ENCODE data around the gene SLC44A1. TPM values are rescaled to one million over a fixed set of nuclear protein-coding genes. Genes with fewer than 3 reads are reported as not detected.

Gene SLC44A1
- total RNA-seq, 4 donors from 2014 or later = 25.7 to 37.8 (median 28.3) TPM

DNA sequence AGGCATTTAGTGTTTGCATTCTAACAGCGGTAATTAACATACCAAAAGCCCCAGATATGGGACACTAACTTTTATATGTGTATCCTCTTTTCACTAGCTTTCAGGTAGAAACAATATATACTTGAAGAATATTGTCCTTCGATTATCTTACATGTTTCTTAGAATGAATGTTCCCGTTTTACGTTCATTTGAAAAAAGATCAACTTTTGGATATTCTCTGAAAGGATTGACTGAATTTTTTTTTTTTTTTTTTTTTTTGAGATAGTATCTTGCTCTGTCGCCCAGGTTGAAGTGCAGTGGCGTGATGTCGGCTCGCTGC, 171.2 kb downstream of the SLC44A1 start:
- Histone ChIP-seq H3K4me1 (peaks cover 3 to 9% (median 6%) of the 10 kb centered on the region in 4 donors), H3K9me3 (peaks cover 0 to 12% (median 12%) of the 10 kb centered on the region in 4 donors), H3K27me3 (no peaks in the 10 kb centered on the region), H3K36me3 (no peaks in the 10 kb centered on the region), H3K4me3 (no peak overlapping the region), H3K27ac (replicated peaks in 1 of 4) (no peak overlapping the region)
- 78% methylated on average over 8 of the region's 8 CpGs for WGBS
- no peak for DNase-seq (ENCODE audit: extremely low spot score)
- TF ChIP-seq POLR2AphosphoS5 (IDR thresholded peaks at IDR 0.05) (no peak), CTCF (IDR thresholded peaks at IDR 0.05) (no peak), POLR2A (IDR thresholded peaks at IDR 0.05; ENCODE audit: low read depth) (no peak), EP300 (IDR thresholded peaks at IDR 0.05) (no peak)
- intact Hi-C loops (cut with DNase I) = loop anchor here (2.0 to 5.0 kb wide), 3 partner anchors 257 to 553 kb away; no protein-coding TSS in a partner anchor

- H3K4me1 ChIP-seq = peaks cover 3 to 9% (median 6%) of the 10 kb centered on the region in 4 donors
- TF ChIP-seq CTCF (IDR thresholded peaks at IDR 0.05) (no peak), POLR2AphosphoS5 (IDR thresholded peaks at IDR 0.05) (no peak), POLR2A (IDR thresholded peaks at IDR 0.05; ENCODE audit: low read depth) (no peak), EP300 (IDR thresholded peaks at IDR 0.05) (no peak)
- 100% methylated on average over 1 of the region's 1 CpG for WGBS
These were observed 172.4 kb downstream of the SLC44A1 start for GRCh38 chr9:105416840-105417239.

DNA sequence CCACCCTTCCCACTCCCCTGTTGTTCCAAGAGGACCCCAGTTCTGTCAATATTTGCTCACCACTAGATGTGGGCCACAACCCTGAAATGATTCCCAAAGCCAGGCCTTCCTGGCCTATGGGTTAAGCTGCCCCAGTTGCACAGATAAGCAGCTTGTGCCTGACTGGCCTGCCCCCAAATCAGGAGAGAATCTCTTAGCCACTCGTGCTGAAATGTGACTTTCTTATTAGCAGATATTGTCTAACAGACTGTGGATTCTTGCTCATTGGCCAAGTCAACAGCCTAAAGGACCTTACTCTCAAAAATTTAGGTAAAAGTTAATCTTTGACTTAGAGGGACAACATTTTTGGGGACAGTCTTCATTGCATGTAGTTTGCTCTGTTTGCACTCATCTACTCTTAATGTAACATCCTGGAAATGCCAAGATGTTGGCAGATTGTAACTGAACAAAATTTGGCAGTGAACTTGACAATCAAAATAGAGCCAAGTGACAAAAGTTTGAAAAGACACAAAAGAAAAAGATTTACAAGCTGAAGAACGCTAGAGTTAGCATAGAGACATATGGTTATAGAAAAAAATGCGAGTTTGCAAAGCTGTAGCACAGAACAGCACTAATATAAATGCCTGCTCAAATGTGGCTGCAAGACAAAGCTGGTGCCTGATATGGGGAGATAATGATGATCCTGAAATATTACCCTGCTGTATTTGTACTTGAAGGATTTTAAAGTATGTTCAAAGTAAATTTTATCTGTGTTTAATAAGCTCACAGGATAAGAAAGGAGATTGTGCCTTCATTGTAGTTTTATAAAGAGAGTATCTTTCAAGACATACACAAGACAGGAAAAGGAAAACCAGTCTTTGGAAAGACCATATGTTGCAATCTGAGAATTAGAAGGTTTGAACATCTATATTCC, 174.4 kb downstream of the SLC44A1 start:
- WGBS = 46% methylated on average over 3 of the region's 3 CpGs
- Histone ChIP-seq H3K27ac (replicated peaks in 1 of 4) (no peak overlapping the region), H3K4me1 (peaks cover 3 to 7% (median 5%) of the 10 kb centered on the region in 4 donors), H3K36me3 (no peaks in the 10 kb centered on the region), H3K9me3 (no peaks in the 10 kb centered on the region), H3K4me3 (no peak overlapping the region), H3K27me3 (no peaks in the 10 kb centered on the region)
- TF ChIP-seq POLR2AphosphoS5 (IDR thresholded peaks at IDR 0.05) (no peak), EP300 (IDR thresholded peaks at IDR 0.05) (no peak), POLR2A (IDR thresholded peaks at IDR 0.05; ENCODE audit: low read depth) (no peak), CTCF (IDR thresholded peaks at IDR 0.05) (no peak)
- DNase-seq (ENCODE audit: extremely low spot score) = no peak
- intact Hi-C loops (cut with DNase I) = loop anchor here (5.0 kb wide), 1 partner anchor 557 kb away; no protein-coding TSS in a partner anchor

More at GRCh38 chr9:105416840-105417239, 172.4 kb downstream of the SLC44A1 start:
- Histone ChIP-seq H3K27ac (replicated peaks in 1 of 4) (no peak overlapping the region), H3K9me3 (peaks cover 0 to under 1% (median under 1%) of the 10 kb centered on the region in 4 donors), H3K27me3 (no peaks in the 10 kb centered on the region), H3K36me3 (no peaks in the 10 kb centered on the region), H3K4me3 (no peak overlapping the region)
- no peak for DNase-seq (ENCODE audit: extremely low spot score)
- intact Hi-C loops (cut with DNase I) = loop anchor here (5.0 kb wide), 1 partner anchor 555 kb away; no protein-coding TSS in a partner anchor

DNA sequence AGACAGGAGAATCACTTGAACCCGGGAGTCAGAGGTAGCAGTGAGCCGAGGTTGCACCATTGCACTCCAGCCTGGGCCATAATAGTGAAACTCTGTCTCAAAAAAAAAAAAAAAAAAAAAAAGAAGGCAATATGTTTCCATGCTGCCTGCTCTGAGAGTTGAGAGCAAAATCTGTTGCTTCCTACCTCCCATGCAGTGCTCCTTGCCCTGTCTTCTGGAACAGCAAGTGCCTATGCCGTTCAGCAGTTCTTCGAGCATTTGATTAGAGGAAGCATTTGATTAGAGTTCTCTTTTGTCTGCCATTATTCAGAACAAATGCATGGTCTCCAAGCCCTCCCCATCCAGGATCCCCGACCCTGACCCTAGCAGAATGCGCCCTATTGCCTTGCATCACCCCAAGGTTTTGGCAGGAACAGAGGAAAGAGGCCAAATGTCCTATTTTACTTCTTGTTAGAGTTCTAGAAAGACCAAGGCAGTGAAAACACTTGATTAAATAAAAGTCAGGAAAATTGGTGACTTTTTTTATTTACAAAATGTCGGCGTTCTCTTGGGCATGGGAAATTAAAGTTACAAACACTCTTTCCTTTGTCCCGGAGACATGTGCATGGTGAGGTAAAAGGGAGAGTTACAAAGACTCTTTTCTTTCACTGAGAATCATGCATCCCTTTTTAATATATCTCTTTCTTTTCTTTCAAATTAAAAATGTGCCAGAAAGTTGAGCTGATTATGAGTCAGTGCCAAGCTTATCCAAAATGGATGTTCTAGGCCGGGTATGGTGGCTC, 175.6 kb downstream of the SLC44A1 start:
- 93% methylated on average over 10 of the region's 10 CpGs for WGBS
- Histone ChIP-seq H3K4me1 (peaks cover 3 to 4% (median 4%) of the 10 kb centered on the region in 4 donors), H3K27ac (replicated peaks in 1 of 4) (no peak overlapping the region), H3K36me3 (no peaks in the 10 kb centered on the region), H3K27me3 (no peaks in the 10 kb centered on the region), H3K9me3 (no peaks in the 10 kb centered on the region), H3K4me3 (no peak overlapping the region)
- TF ChIP-seq CTCF (IDR thresholded peaks at IDR 0.05) (no peak), POLR2AphosphoS5 (IDR thresholded peaks at IDR 0.05) (no peak), POLR2A (IDR thresholded peaks at IDR 0.05; ENCODE audit: low read depth) (no peak), EP300 (IDR thresholded peaks at IDR 0.05) (no peak)
- no peak for DNase-seq (ENCODE audit: extremely low spot score)
- intact Hi-C loops (cut with DNase I) = loop anchor here (5.0 kb wide), 1 partner anchor 558 kb away; no protein-coding TSS in a partner anchor

Measured in esophagus muscularis mucosa (tissue), 4 donors.